ENCODE data around the gene PRR12. TPM values are rescaled to one million over a fixed set of nuclear protein-coding genes. Genes with fewer than 3 reads are reported as not detected.
A peak's percentile ranks its signal among the peaks of the same experiment; 100 is the strongest.

The PRR12 gene
- polyA plus RNA-seq, 3 donors: 0.04 to 3.3 (median 0.11) TPM

GRCh38 chr19:49597703-49597974 lies 6.7 kb downstream of the PRR12 start:
- H3K9ac ChIP-seq (ENCODE audit: insufficient read depth, low read length, poor library complexity, severe bottlenecking): no peak overlapping the region
- DNase-seq: no peak
- H3K4me3 ChIP-seq (replicated peaks in 1 of 3; ENCODE audit: low read depth in 2 of 3, low read length in 3 of 3): no peak overlapping the region
- Mint-ChIP-seq H3K36me3 (peaks cover 43 to 71% of the 10 kb centered on the region in 2 donors), H3K4me1 (peaks cover 15% of the 10 kb centered on the region), H3K27me3 (ENCODE audit: low read depth in 3 of 3) (peaks cover 0 to 3% (median 2%) of the 10 kb centered on the region in 3 donors), H3K4me3 (no peak overlapping the region), H3K27ac (no peak overlapping the region), H3K9me3 (no peaks in the 10 kb centered on the region)
- H3K4me1 ChIP-seq (ENCODE audit: control insufficient read depth in 1 of 2, insufficient read depth in 2 of 2, low read length in 2 of 2): peaks cover 14 to 15% of the 10 kb centered on the region in 2 donors
- no peak overlapping the region for H3K27ac ChIP-seq (ENCODE audit: low read depth in 1 of 2, low read length in 2 of 2)
- H3K79me2 ChIP-seq (ENCODE audit: insufficient read depth, low read length): peaks cover 66% of the 10 kb centered on the region
- H4K20me1 ChIP-seq (ENCODE audit: insufficient read depth, low read length): peaks cover 83% of the 10 kb centered on the region
- H3K4me2 ChIP-seq (replicated peaks; ENCODE audit: extremely low read depth, low read length, poor library complexity, severe bottlenecking): no peak overlapping the region
- TF ChIP-seq CTCF (IDR thresholded peaks at IDR 0.05): no peak
- intact Hi-C loops (cut with micrococcal nuclease): no loop called here
- 97% methylated on average over 29 of the region's 29 CpGs for WGBS (ENCODE audit: insufficient coverage)
- H3K9me3 ChIP-seq (replicated peaks in 1 of 2; ENCODE audit: control insufficient read depth in 1 of 2, insufficient read depth in 1 of 2, low read length in 2 of 2): no peaks in the 10 kb centered on the region
- H2AFZ ChIP-seq (ENCODE audit: insufficient read depth, low read depth, low read length, poor library complexity, severe bottlenecking): no peak overlapping the region
- H3K36me3 ChIP-seq (replicated peaks in 1 of 2; ENCODE audit: control insufficient read depth in 1 of 2, insufficient read depth in 2 of 2, low read length in 2 of 2): peaks cover 67 to 75% of the 10 kb centered on the region in 2 donors
- no peaks in the 10 kb centered on the region for H3K27me3 ChIP-seq (ENCODE audit: control insufficient read depth in 2 of 2, insufficient read depth in 2 of 2, low read length in 2 of 2)

DNA sequence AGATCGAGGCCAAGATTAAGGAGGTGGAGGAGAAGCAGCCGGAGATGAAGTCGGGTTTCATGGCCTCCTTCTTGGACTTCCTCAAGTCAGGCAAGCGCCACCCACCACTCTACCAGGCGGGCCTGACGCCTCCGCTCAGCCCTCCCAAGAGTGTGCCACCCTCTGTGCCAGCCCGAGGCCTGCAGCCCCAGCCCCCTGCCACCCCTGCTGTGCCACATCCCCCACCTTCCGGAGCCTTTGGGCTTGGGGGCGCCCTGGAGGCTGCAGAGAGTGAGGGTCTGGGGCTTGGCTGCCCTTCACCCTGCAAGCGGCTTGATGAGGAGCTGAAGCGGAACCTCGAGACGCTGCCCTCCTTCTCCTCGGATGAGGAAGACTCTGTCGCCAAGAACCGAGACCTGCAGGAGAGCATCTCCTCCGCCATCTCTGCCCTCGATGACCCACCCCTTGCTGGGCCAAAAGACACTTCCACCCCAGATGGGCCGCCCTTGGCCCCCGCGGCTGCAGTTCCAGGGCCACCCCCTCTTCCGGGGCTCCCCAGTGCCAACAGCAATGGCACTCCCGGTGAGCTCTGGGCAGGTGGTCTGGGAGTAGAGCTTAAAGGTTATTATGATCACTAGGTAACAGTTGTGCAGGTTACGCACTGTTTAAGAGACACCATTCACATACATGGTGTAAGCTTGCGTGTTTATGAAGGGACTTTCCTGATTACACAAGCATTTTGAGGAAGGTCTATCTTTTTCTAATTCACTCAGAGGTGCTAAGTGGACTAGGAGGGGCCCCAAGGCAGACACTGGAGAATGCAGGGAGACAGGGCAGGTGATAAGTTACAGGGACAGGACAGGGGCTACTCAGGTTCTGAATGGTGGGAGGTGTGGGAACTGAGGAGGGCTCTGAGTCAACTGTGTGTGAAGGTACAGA lies 8.7 kb downstream of the PRR12 start:
- H3K27ac Mint-ChIP-seq: peak overlapping the region in 5 of 7 donors; percentile 31 to 85 (median 50)
- H3K36me3 Mint-ChIP-seq: peaks cover 44 to 80% of the 10 kb centered on the region in 2 donors
- DNase-seq: peak in 1 of 3 donors; percentile 35
- Histone ChIP-seq H3K4me2 (replicated peaks; ENCODE audit: extremely low read depth, low read length, poor library complexity, severe bottlenecking) (no peak overlapping the region), H2AFZ (ENCODE audit: insufficient read depth, low read depth, low read length, poor library complexity, severe bottlenecking) (no peak overlapping the region), H3K27ac (ENCODE audit: low read depth in 1 of 2, low read length in 2 of 2) (peak overlapping the region in 1 of 2 donors; percentile 48), H3K79me2 (ENCODE audit: insufficient read depth, low read length) (peaks cover 66% of the 10 kb centered on the region), H3K9ac (ENCODE audit: insufficient read depth, low read length, poor library complexity, severe bottlenecking) (no peak overlapping the region), H3K4me3 (replicated peaks in 1 of 3; ENCODE audit: low read depth in 2 of 3, low read length in 3 of 3) (no peak overlapping the region), H3K4me1 (ENCODE audit: control insufficient read depth in 1 of 2, insufficient read depth in 2 of 2, low read length in 2 of 2) (no peaks in the 10 kb centered on the region), H4K20me1 (ENCODE audit: insufficient read depth, low read length) (peaks cover 84% of the 10 kb centered on the region), H3K9me3 (replicated peaks in 1 of 2; ENCODE audit: control insufficient read depth in 1 of 2, insufficient read depth in 1 of 2, low read length in 2 of 2) (no peaks in the 10 kb centered on the region), H3K27me3 (ENCODE audit: control insufficient read depth in 2 of 2, insufficient read depth in 2 of 2, low read length in 2 of 2) (no peaks in the 10 kb centered on the region), H3K36me3 (replicated peaks in 1 of 2; ENCODE audit: control insufficient read depth in 1 of 2, insufficient read depth in 2 of 2, low read length in 2 of 2) (peaks cover 76 to 86% of the 10 kb centered on the region in 2 donors)
- no peaks in the 10 kb centered on the region for H3K9me3 Mint-ChIP-seq
- TF ChIP-seq CTCF (IDR thresholded peaks at IDR 0.05): no peak
- H3K27me3 Mint-ChIP-seq (ENCODE audit: low read depth in 3 of 3): peaks cover 0 to 3% (median 0%) of the 10 kb centered on the region in 3 donors
- no peaks in the 10 kb centered on the region for H3K4me1 Mint-ChIP-seq
- WGBS (ENCODE audit: insufficient coverage): 100% methylated on average over 16 of the region's 26 CpGs
- no peak overlapping the region for H3K4me3 Mint-ChIP-seq
- intact Hi-C loops (cut with micrococcal nuclease): no loop called here
